ENCODE data around the gene SF3B2. TPM values are rescaled to one million over a fixed set of nuclear protein-coding genes. Genes with fewer than 3 reads are reported as not detected.

The SF3B2 gene
- total RNA-seq, 2 experiments from 2014 or later, result 185 to 260 TPM

DNA sequence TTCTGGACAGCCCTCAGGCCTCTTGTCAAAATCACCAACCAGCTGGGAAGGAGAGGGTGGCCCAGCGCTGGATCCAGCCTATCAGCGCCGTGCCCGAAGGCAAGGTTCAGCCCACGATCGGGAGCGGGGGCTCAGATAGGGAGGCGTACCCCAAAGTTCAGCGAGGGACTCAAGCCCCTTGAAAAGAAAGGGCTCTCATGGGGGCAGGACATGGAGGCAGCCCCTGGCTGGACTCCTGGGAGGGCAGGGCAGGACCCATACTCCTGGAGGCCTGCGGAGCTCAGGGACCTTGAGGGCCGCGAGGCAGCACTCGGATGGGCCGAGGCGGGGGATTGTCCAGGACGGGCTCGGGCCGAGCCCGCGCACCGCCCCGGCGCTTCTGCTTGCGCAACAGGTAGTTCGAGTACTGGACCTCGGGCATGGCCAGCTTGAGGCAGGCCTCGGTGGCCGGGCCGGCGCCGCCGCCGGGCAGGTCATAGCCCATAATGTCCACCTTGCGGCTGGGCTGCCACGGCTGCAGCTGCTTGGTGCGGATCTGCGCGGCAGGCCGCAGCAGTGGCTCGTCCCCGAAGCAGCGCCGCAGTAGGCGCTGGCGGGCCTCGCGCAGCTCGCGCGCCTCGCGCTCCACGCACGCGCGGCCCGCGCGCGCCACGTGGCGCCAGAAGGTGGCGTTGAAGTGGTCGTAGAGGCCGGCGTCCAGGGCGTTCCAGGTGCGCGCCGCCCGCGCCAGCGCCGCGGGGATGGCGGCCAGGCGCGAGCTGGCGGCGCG is 9.8 kb upstream of the SF3B2 start:
- Histone ChIP-seq H3K4me1 (ENCODE audit: insufficient read depth, low read length, poor library complexity, severe bottlenecking) (peaks cover 15% of the 10 kb centered on the region), H3K27ac (ENCODE audit: low read depth, low read length, poor library complexity, severe bottlenecking) (no peak overlapping the region), H3K4me2 (ENCODE audit: low read length) (no peak overlapping the region), H3K79me2 (ENCODE audit: insufficient read depth, low read depth, low read length) (no peaks in the 10 kb centered on the region), H3K9me2 (ENCODE audit: insufficient read depth, low read length) (no peaks in the 10 kb centered on the region), H3K4me3 (ENCODE audit: low read depth, low read length, poor library complexity, severe bottlenecking) (no peak overlapping the region), H3K36me3 (ENCODE audit: insufficient read depth, low read length) (no peaks in the 10 kb centered on the region), H3K9me3 (ENCODE audit: low read length) (no peaks in the 10 kb centered on the region), H2AFZ (ENCODE audit: low read length) (no peak overlapping the region), H4K20me1 (ENCODE audit: insufficient read depth, low read length) (no peaks in the 10 kb centered on the region)
- DNase-seq (ENCODE audit: low spot score), result no peak
- intact Hi-C loops (cut with micrococcal nuclease; ENCODE audit: unreplicated experiment), result no loop called here
- CTCF ChIA-PET (ENCODE audit: unreplicated experiment), result interaction anchor here (0.5 kb wide), 1 partner anchor 9 kb away, joined by 4 read pairs; no protein-coding TSS in a partner anchor
- no TSS peak for BruUV-seq (replicated peaks)
- TF ChIP-seq, protein P1, sequence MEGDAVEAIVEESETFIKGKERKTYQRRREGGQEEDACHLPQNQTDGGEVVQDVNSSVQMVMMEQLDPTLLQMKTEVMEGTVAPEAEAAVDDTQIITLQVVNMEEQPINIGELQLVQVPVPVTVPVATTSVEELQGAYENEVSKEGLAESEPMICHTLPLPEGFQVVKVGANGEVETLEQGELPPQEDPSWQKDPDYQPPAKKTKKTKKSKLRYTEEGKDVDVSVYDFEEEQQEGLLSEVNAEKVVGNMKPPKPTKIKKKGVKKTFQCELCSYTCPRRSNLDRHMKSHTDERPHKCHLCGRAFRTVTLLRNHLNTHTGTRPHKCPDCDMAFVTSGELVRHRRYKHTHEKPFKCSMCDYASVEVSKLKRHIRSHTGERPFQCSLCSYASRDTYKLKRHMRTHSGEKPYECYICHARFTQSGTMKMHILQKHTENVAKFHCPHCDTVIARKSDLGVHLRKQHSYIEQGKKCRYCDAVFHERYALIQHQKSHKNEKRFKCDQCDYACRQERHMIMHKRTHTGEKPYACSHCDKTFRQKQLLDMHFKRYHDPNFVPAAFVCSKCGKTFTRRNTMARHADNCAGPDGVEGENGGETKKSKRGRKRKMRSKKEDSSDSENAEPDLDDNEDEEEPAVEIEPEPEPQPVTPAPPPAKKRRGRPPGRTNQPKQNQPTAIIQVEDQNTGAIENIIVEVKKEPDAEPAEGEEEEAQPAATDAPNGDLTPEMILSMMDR (conservative IDR thresholded peaks at IDR 0.05; ENCODE audit: low read length), result no peak
- TF ChIP-seq EZH2phosphoT487 (IDR thresholded peaks at IDR 0.05; ENCODE audit: borderline replicate concordance, low read depth, low read length), result no peak
- POLR2A ChIA-PET, result no interaction called here

DNA sequence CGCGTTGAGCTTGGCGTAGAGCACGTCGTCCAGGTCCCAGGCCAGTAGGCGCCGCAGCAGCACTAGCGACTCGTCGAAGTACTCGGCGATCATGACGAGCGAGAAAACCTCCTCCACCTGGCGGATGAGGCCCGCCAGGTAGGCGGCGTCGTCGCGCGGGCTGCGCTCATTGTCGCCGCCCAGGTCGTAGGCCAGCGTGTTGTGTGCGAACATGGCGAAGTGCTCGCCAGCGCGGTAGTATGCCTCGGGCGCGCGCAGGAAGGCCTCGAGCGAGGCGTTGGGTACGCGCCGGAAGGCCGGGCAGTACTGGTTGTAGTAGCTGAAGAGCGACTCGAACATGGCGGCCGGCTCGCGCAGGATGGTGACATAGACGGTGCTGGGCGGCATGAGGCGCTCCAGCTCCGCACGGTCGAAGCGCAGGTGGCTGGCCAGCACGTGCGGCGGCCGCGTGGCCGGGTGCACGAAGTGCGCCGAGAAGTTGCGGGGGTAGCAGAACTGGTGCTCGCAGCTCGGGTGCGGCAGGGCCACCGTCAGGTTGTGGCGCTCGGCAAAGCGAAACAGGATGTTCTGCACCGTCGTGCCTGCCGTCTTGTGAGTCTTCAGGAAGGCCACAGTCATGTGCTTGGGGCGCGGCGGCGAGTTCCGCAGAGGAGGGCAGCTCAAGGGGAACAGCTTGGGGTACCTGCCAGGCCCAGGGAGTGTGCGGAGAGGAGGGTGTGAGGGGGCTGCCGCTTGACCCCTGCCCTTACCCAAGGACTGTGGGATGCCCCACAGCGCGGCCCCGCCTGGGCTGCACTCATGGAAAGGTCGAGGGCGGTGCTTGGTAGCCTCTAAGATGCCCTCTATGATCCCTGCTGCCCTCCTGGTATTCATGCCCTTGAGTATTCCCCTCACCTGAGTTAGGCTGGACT is 8.9 kb upstream of the SF3B2 start:
- H3K4me3 ChIP-seq (ENCODE audit: low read depth, low read length, poor library complexity, severe bottlenecking), result no peak overlapping the region
- intact Hi-C loops (cut with micrococcal nuclease; ENCODE audit: unreplicated experiment), result no loop called here
- H3K27ac ChIP-seq (ENCODE audit: low read depth, low read length, poor library complexity, severe bottlenecking), result no peak overlapping the region
- H3K36me3 ChIP-seq (ENCODE audit: insufficient read depth, low read length), result no peaks in the 10 kb centered on the region
- no peak for DNase-seq (ENCODE audit: low spot score)
- POLR2A ChIA-PET, result no interaction called here
- TF ChIP-seq, protein P1 (conservative IDR thresholded peaks at IDR 0.05; ENCODE audit: low read length), result no peak
- TF ChIP-seq EZH2phosphoT487 (IDR thresholded peaks at IDR 0.05; ENCODE audit: borderline replicate concordance, low read depth, low read length), result no peak
- H3K4me1 ChIP-seq (ENCODE audit: insufficient read depth, low read length, poor library complexity, severe bottlenecking), result peaks cover 15% of the 10 kb centered on the region
- H3K9me3 ChIP-seq (ENCODE audit: low read length), result no peaks in the 10 kb centered on the region
- no TSS peak for BruUV-seq (replicated peaks)
- H3K4me2 ChIP-seq (ENCODE audit: low read length), result no peak overlapping the region
- H2AFZ ChIP-seq (ENCODE audit: low read length), result no peak overlapping the region
- no peaks in the 10 kb centered on the region for H3K9me2 ChIP-seq (ENCODE audit: insufficient read depth, low read length)
- no peaks in the 10 kb centered on the region for H4K20me1 ChIP-seq (ENCODE audit: insufficient read depth, low read length)
- no peaks in the 10 kb centered on the region for H3K79me2 ChIP-seq (ENCODE audit: insufficient read depth, low read depth, low read length)
- CTCF ChIA-PET (ENCODE audit: unreplicated experiment), result interaction anchor here (0.5 to 1.9 kb wide), 2 partner anchors 8 to 73 kb away, joined by 4 read pairs; no protein-coding TSS in a partner anchor

Data from OCI-LY7 (cell line).